Right lobe of liver (tissue), 6 donors: Measurements from ENCODE around the gene PIK3R3. TPM values are rescaled to one million over a fixed set of nuclear protein-coding genes. Genes with fewer than 3 reads are reported as not detected.
A peak's percentile ranks its signal among the peaks of the same experiment; 100 is the strongest.

Source experiments
- ATAC-seq, 4 donors: fragments of 200-7000 bp; cut with Tn5 transposase; one replicate each; pipeline ENCODE4 v1.9.1; 2020; ENCODE audit warnings: mild to moderate bottlenecking in 4 of 4, moderate library complexity in 4 of 4
- DNase-seq, 3 donors: peaks; one replicate each; pipeline ENCODE4 v3.0.0-alpha.2; 2020
- H3K27ac ChIP-seq, 3 donors: fragments of 200-600 bp; one replicate each; pipeline ENCODE4 v1.8.0; 2022
- H3K27me3 ChIP-seq, 2 donors: fragments of 200-600 bp; one replicate each; pipeline ENCODE4 v1.8.0; 2022
- H3K36me3 ChIP-seq, 4 donors: fragments of 200-600 bp; sonication (generic) in 1 of 4; one replicate each; pipeline versions ENCODE4 v1.5.1 to v1.8.0; 2017 to 2022; ENCODE audit warnings: control low read depth in 1 of 4
- H3K4me1 ChIP-seq, 4 donors: fragments of 200-600 bp; sonication (generic) in 1 of 4; one replicate each; pipeline versions ENCODE4 v1.5.1 to v1.8.0; 2017 to 2022; ENCODE audit warnings: control low read depth in 1 of 4
- H3K4me3 ChIP-seq, 3 donors: fragments of 200-600 bp; one replicate each; pipeline ENCODE4 v1.8.0; 2022
- H3K9me3 ChIP-seq, 4 donors: fragments of 200-600 bp; sonication (generic) in 1 of 4; one replicate each; pipeline versions ENCODE4 v1.5.1 to v1.8.0; 2017 to 2022; ENCODE audit warnings: control low read depth in 1 of 4
- POLR2A ChIP-seq: fragments of 450-650 bp; IDR thresholded peaks from one replicate; pipeline ENCODE4 v1.6.1; 2017; ENCODE audit warnings: antibody characterized with exemption, mild to moderate bottlenecking
- WGBS: methylation state at CpG from one replicate; pipeline ENCODE4 v1.1.6; 2018; ENCODE audit warnings: low coverage, low lambda C conversion rate; ENCODE audit not compliant: insufficient coverage; ENCODE audit errors: missing lambda C conversion rate; 5-methylcytosine and 5-hydroxymethylcytosine counted together
- intact Hi-C, 2 donors: fragments of 100-400 bp; cut with DNase I; formaldehyde crosslinking; loops; one replicate each; pipeline versions ENCODE4 v1.11.2 to v1.14.1; 2022
- total RNA-seq, 6 experiments: library from RNA; depleted of rRNA in 2 of 6; stranded (reverse); fragments of >200 nt in 2 of 6; fragmentation: NEBNext Ultra II Directional in 3 of 6; extraction: Animal tissue kit (Norgen Biotek cat#: 25700) in 3 of 6; gene quantifications; one replicate each; pipeline versions ENCODE4 v1.1.0 to v1.2.4, GENCODE V29; 2016 to 2023
- TF ChIP-seq, protein P1 (sequence below), 4 donors: fragments of 200-600 bp in 3 of 4; fragments of 450-650 bp in 1 of 4; IDR thresholded peaks; one replicate each; pipeline versions ENCODE4 v1.5.1 to v1.8.0; 2016 to 2022; ENCODE audit warnings: antibody characterized with exemption in 4 of 4, mild to moderate bottlenecking in 2 of 4
- donor health status: DM: no; HTN: yes; CAD: no.
- donor health status: DM: no; HTN: no; CAD: no.
- donor health status: DM: no; HTN: no; CAD: no.
- donor health status: DM: no; HTN: yes; CAD: no.
- donor health status: DM: no; HTN: yes; CAD: no.

The PIK3R3 gene
- total RNA-seq, 6 experiments from 2014 or later, result 2.0 to 4.3 (median 2.8) TPM

DNA sequence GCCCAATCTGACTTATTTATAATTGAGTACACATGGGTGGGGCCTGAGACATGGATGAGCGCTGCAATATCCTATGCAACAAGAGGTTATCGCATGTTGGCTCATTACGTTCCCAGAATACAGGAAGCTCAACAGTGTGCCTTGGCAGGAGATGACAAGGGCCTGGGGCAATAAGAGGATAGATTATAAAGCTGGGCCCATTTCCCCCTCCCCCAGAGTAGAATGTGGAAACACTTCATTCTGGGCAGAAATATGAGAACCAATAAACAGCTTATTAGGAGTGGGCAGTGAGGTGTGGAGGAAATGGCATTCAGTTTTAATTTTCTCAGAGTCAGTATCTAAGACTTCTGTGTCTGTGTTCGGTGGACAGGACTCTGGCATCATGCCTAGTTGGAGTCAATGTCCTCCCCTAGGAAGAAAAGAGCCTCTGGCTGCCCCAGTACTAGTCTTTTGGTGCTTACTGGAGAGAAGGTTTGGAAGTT lies 92.8 kb downstream of the PIK3R3 start:
- peak; percentile 52 to 66 (median 60) for ATAC-seq
- Histone ChIP-seq H3K4me3 (no peak overlapping the region), H3K4me1 (peaks cover 0 to 5% (median 0%) of the 10 kb centered on the region in 4 donors), H3K9me3 (no peaks in the 10 kb centered on the region), H3K27me3 (no peaks in the 10 kb centered on the region), H3K27ac (no peak overlapping the region), H3K36me3 (peaks cover 0 to 3% (median 0%) of the 10 kb centered on the region in 4 donors)
- peak in 1 of 3 donors; percentile 60 for DNase-seq
- TF ChIP-seq, protein P1, sequence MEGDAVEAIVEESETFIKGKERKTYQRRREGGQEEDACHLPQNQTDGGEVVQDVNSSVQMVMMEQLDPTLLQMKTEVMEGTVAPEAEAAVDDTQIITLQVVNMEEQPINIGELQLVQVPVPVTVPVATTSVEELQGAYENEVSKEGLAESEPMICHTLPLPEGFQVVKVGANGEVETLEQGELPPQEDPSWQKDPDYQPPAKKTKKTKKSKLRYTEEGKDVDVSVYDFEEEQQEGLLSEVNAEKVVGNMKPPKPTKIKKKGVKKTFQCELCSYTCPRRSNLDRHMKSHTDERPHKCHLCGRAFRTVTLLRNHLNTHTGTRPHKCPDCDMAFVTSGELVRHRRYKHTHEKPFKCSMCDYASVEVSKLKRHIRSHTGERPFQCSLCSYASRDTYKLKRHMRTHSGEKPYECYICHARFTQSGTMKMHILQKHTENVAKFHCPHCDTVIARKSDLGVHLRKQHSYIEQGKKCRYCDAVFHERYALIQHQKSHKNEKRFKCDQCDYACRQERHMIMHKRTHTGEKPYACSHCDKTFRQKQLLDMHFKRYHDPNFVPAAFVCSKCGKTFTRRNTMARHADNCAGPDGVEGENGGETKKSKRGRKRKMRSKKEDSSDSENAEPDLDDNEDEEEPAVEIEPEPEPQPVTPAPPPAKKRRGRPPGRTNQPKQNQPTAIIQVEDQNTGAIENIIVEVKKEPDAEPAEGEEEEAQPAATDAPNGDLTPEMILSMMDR (IDR thresholded peaks at IDR 0.05), result no peak
- TF ChIP-seq POLR2A, result no peak
- 42% methylated on average over 4 of the region's 4 CpGs for WGBS
- intact Hi-C loops, result loop anchor here (5.0 kb wide), 1 partner anchor 143 kb away; no protein-coding TSS in a partner anchor

DNA sequence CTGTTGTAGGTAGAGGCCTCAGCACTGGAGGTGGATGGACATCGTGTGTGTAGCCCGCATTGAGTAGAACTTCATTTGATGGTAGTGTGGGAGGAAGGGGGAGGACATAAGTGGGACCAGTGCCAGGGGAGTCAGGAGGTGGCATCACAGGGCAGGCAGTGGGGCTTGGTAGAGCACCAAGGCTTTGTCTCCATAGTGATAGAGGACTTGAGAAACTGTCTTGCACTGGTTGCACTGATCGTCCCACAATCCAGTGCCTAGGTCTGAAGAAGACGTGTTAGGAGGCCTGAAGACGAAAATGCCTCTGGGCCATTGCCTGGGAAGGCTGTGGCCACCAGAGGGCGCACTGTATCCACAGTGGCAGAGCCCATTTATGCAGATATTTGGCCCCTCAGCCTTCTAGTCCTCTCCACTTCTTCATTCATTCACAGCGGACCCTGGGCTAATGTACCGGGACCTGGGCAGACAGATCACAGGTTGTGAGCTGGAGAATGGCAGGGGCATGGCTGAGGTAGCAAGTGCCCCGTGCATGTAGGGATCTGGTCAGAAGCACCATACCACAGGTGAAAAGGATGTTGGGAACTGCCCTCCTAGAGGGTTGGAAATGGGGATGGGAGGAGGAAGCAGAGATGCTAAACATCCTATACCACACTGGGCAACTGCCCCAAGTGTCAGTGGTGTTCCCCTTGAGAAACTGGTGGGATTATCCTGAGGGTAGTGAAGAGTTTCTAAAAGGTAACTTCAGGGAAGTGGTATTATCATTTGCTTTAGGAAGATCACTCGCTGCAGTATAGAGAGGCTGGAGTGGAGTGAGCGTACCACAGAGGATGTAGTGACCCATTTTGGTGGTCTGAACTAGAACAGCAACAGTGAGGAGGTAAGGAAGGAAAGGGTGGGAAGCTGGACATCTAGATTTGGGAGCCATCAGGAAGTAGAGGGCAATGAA lies 95.3 kb downstream of the PIK3R3 start:
- peak; percentile 83 to 85 (median 84) for DNase-seq
- H3K4me1 ChIP-seq, result peaks cover 0 to 5% (median 0%) of the 10 kb centered on the region in 4 donors
- no peak overlapping the region for H3K27ac ChIP-seq
- H3K36me3 ChIP-seq, result peaks cover 0 to 3% (median 0%) of the 10 kb centered on the region in 4 donors
- no peaks in the 10 kb centered on the region for H3K9me3 ChIP-seq
- ATAC-seq, result peak; percentile 82 to 94 (median 85)
- 31% methylated on average over 6 of the region's 11 CpGs for WGBS
- TF ChIP-seq, protein P1 (IDR thresholded peaks at IDR 0.05), result peak; percentile 94 to 99 (median 99)
- TF ChIP-seq POLR2A, result no peak
- intact Hi-C loops, result loop anchor here (5.0 kb wide), 1 partner anchor 145 kb away; no protein-coding TSS in a partner anchor
- H3K27me3 ChIP-seq, result no peaks in the 10 kb centered on the region
- no peak overlapping the region for H3K4me3 ChIP-seq

DNA sequence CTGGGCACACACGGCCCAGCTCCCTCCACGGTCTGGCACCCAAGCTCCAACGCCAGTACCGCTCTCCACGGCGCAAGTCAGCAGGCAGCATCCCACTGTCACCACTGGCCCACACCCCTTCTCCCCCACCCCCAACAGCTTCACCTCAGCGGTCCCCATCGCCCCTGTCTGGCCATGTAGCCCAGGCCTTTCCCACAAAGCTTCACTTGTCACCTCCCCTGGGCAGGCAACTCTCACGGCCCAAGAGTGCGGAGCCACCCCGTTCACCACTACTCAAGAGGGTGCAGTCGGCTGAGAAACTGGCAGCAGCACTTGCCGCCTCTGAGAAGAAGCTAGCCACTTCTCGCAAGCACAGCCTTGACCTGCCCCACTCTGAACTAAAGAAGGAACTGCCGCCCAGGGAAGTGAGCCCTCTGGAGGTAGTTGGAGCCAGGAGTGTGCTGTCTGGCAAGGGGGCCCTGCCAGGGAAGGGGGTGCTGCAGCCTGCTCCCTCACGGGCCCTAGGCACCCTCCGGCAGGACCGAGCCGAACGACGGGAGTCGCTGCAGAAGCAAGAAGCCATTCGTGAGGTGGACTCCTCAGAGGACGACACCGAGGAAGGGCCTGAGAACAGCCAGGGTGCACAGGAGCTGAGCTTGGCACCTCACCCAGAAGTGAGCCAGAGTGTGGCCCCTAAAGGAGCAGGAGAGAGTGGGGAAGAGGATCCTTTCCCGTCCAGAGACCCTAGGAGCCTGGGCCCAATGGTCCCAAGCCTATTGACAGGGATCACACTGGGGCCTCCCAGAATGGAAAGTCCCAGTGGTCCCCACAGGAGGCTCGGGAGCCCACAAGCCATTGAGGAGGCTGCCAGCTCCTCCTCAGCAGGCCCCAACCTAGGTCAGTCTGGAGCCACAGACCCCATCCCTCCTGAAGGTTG lies 97.6 kb downstream of the PIK3R3 start:
- TF ChIP-seq, protein P1 (IDR thresholded peaks at IDR 0.05), result no peak
- TF ChIP-seq POLR2A, result no peak
- DNase-seq (no peak), ATAC-seq (no peak)
- Histone ChIP-seq H3K9me3 (no peaks in the 10 kb centered on the region), H3K4me1 (peaks cover 0 to 5% (median 0%) of the 10 kb centered on the region in 4 donors), H3K27ac (no peak overlapping the region), H3K27me3 (no peaks in the 10 kb centered on the region), H3K36me3 (peaks cover 0 to 7% (median 0%) of the 10 kb centered on the region in 4 donors), H3K4me3 (no peak overlapping the region)
- intact Hi-C loops, result loop anchor here (5.0 kb wide), 3 partner anchors 137 to 187 kb away; no protein-coding TSS in a partner anchor
- 83% methylated on average over 10 of the region's 27 CpGs for WGBS
